K562 (cell line): ENCODE data around the gene DHRS3. TPM values are rescaled to one million over a fixed set of nuclear protein-coding genes. Genes with fewer than 3 reads are reported as not detected.

Experiments
- ATAC-seq: fragments of 200-7000 bp; cut with Tn5 transposase; 3 replicates; pipeline ENCODE4 v1.9.1; 2020; ENCODE audit warnings: moderate library complexity
- BruUV-seq: library from RNA; stranded (reverse); fragments of 400-500 nt; replicated peaks from 2 replicates; lab custom pipeline; 2021; lab: Mats Ljungman, UMichigan
- CTCF ChIA-PET: fragments of 300-600 bp; formaldehyde crosslinking; extraction: SDS; loops from one replicate; lab custom pipeline; 2021; ENCODE audit warnings: low intra/inter-chr PET ratio; lab: Yijun Ruan, JAX
- POLR2A ChIA-PET: fragments of 300-600, 350-650 bp; sonication (Branson Sonifier 250); formaldehyde crosslinking; extraction: SDS; loops from one replicate; lab custom pipeline; 2021; ENCODE audit warnings: antibody characterized with exemption, inconsistent platforms; lab: Yijun Ruan, JAX
- DNase-seq, 4 experiments: peaks; one replicate each; pipeline versions ENCODE4 v3.0.0 to v3.0.0-alpha.2; 2011 to 2018; ENCODE audit warnings: low spot score in 3 of 4, mixed read lengths in 3 of 4; ENCODE audit errors: extremely low read depth in 1 of 4
- FAIRE-seq: peaks from 2 replicates; lab custom pipeline; 2011; peaks lifted over from hg19 to GRCh38; lab: Jason Lieb, UNC
- H2AFZ ChIP-seq: 2 replicates; pipeline ENCODE4 v1.6.0; 2011; ENCODE audit warnings: low read depth, low read length, control low read depth, inconsistent platforms
- H3K27ac ChIP-seq: fragments of 200-600 bp; 3 replicates; pipeline ENCODE4 v1.8.0; 2011; ENCODE audit warnings: low read depth, mild to moderate bottlenecking, control low read depth, inconsistent platforms, low read length, moderate library complexity, mixed read lengths; ENCODE audit errors: extremely low read depth
- H3K27me3 ChIP-seq, 2 experiments: fragments of 300-600 bp in 1 of 2; 2 replicates in 1 of 2; 3 replicates in 1 of 2; pipeline versions ENCODE4 v1.6.0 to v1.8.0; 2011; ENCODE audit warnings: inconsistent platforms in 2 of 2, low read length in 2 of 2, mild to moderate bottlenecking in 1 of 2, mixed read lengths in 1 of 2, moderate library complexity in 1 of 2; ENCODE audit not compliant: control insufficient read depth in 2 of 2, insufficient read depth in 2 of 2
- H3K36me3 ChIP-seq: fragments of 300-600 bp; 3 replicates; pipeline ENCODE4 v1.8.0; 2011; ENCODE audit warnings: mild to moderate bottlenecking, low read length, inconsistent platforms; ENCODE audit not compliant: control insufficient read depth, insufficient read depth
- H3K4me1 ChIP-seq, 2 experiments: fragments of 200-600 bp in 1 of 2; replicated peaks in 1 of 2; 2 replicates in 1 of 2; 3 replicates in 1 of 2; pipeline versions ENCODE4 v1.5.1 to v1.8.0; 2011; ENCODE audit warnings: inconsistent platforms in 2 of 2, low read length in 2 of 2, mild to moderate bottlenecking in 1 of 2, mixed read lengths in 1 of 2, moderate library complexity in 1 of 2; ENCODE audit not compliant: control insufficient read depth in 2 of 2, insufficient read depth in 2 of 2
- H3K4me2 ChIP-seq: 2 replicates; pipeline ENCODE4 v1.6.1; 2011; ENCODE audit warnings: low read length, control low read depth, inconsistent platforms, mixed read lengths; ENCODE audit not compliant: insufficient read depth
- H3K4me3 ChIP-seq: fragments of 200-600 bp; sonication (generic), shearing (Covaris generic); 2 replicates; pipeline ENCODE4 v1.5.1; 2016; ENCODE audit warnings: control low read depth, inconsistent platforms
- H3K79me2 ChIP-seq: fragments of 200-600 bp; 3 replicates; pipeline ENCODE4 v1.8.0; 2011; ENCODE audit warnings: low read length, inconsistent platforms; ENCODE audit not compliant: control insufficient read depth, insufficient read depth
- H3K9ac ChIP-seq, 2 experiments: 2 replicates each; pipeline versions ENCODE4 v1.6.0 to v1.6.1; 2011; ENCODE audit warnings: low read depth in 2 of 2, low read length in 2 of 2, control low read depth in 1 of 2, inconsistent platforms in 1 of 2, mild to moderate bottlenecking in 1 of 2, mixed read lengths in 1 of 2; ENCODE audit not compliant: insufficient read depth in 1 of 2
- H3K9me1 ChIP-seq: one replicate; pipeline ENCODE4 v1.6.0; 2011; ENCODE audit warnings: inconsistent platforms, mild to moderate bottlenecking, low read length, moderate library complexity; ENCODE audit not compliant: control insufficient read depth, insufficient read depth
- H3K9me3 ChIP-seq: replicated peaks from 2 replicates; pipeline ENCODE4 v1.5.1; 2011; ENCODE audit warnings: low read depth, low read length, inconsistent platforms; ENCODE audit not compliant: control insufficient read depth, insufficient read depth
- H4K20me1 ChIP-seq: replicated peaks from 2 replicates; pipeline ENCODE4 v1.6.1; 2011; ENCODE audit warnings: low read length, inconsistent platforms, mixed read lengths; ENCODE audit not compliant: control insufficient read depth, insufficient read depth
- BMI1 ChIP-seq: fragments of 150-350 bp; IDR thresholded peaks from 2 replicates; pipeline ENCODE4 v1.6.1; 2014; ENCODE audit warnings: low read length
- CREB3 ChIP-seq: fragments of 450-650 bp; conservative IDR thresholded peaks from 2 replicates; pipeline ENCODE4 v1.6.1; 2016; ENCODE audit warnings: missing genetic modification characterization, low read depth, mild to moderate bottlenecking, missing compliant biosample characterization, moderate library complexity
- DIDO1 ChIP-seq: fragments of 450-650 bp; IDR thresholded peaks from 2 replicates; pipeline ENCODE4 v1.6.1; 2016; ENCODE audit warnings: low read depth, missing biosample characterization, missing genetic modification characterization
- DNMT1 ChIP-seq: fragments of 450-650 bp; IDR thresholded peaks from 2 replicates; pipeline ENCODE4 v1.6.1; 2016; ENCODE audit warnings: antibody characterized with exemption, mild to moderate bottlenecking
- RBM22 ChIP-seq: fragments of 200-400 bp; formaldehyde crosslinking; IDR thresholded peaks from 2 replicates; pipeline ENCODE4 v1.6.1; 2018; ENCODE audit warnings: low read length, low read depth; ENCODE audit not compliant: poor library complexity, severe bottlenecking
- SREBF1 ChIP-seq: fragments of 150-350 bp; IDR thresholded peaks from 2 replicates; pipeline ENCODE4 v1.6.1; 2014; ENCODE audit warnings: antibody characterized with exemption, low read depth, low read length, borderline replicate concordance
- WGBS: fragments of 100-300 bp; shearing (Covaris generic); methylation state at CpG from one replicate; pipeline ENCODE4 v1.1.6; 2016; ENCODE audit warnings: low coverage, mixed read lengths; ENCODE audit not compliant: insufficient coverage; ENCODE audit errors: missing lambda C conversion rate; 5-methylcytosine and 5-hydroxymethylcytosine counted together
- in situ Hi-C: fragments of 300-500 bp; cut with MboI; formaldehyde crosslinking; loops from 4 replicates; pipeline ENCODE4 v1.15.0; 2018; ENCODE audit warnings: inconsistent platforms, mixed read lengths
- intact Hi-C: fragments of 100-400 bp; cut with micrococcal nuclease; formaldehyde crosslinking; loops from 2 replicates; pipeline ENCODE4 v1.14.2; 2022
- polyA plus RNA-seq, 8 experiments: library from polyadenylated mRNA; depleted of rRNA in 4 of 8; stranded (reverse) in 5 of 8; unstranded in 3 of 8; fragments of >200 nt; fragmentation: Nextera tagmentation in 2 of 8; fragmentation: Illumina TruSeq in 1 of 8; extraction: Ambion mirVana in 2 of 8; extraction: Trizol in 1 of 8; gene quantifications; 2 replicates each; pipeline versions ENCODE4 v1.2.1 to v1.2.3, GENCODE V29; 2011 to 2014; ENCODE audit warnings: inconsistent platforms in 1 of 8, missing spikeins in 1 of 8
- total RNA-seq, 7 experiments: library from RNA; depleted of rRNA in 6 of 7; stranded (reverse); fragments of >200 nt in 6 of 7; fragmentation: Illumina TruSeq in 2 of 7; extraction: Trizol in 2 of 7; gene quantifications; 2 replicates each; pipeline versions ENCODE4 v1.2.1 to v1.2.3, GENCODE V29; 2011 to 2021; ENCODE audit warnings: low replicate concordance in 1 of 7
- TF ChIP-seq, protein P1 (sequence below): sonication (generic); formaldehyde crosslinking; IDR thresholded peaks from 2 replicates; pipeline ENCODE4 v1.8.0; 2022; ENCODE audit warnings: missing genetic modification reagents, mild to moderate bottlenecking, moderate library complexity, borderline replicate concordance

DHRS3 gene
- total and polyA plus RNA-seq, 9 of the 15 experiments (the other 6 are each of a cell fraction or from before 2014, with no cell fraction given) = 21.0 to 116 (median 58.7) TPM

DNA sequence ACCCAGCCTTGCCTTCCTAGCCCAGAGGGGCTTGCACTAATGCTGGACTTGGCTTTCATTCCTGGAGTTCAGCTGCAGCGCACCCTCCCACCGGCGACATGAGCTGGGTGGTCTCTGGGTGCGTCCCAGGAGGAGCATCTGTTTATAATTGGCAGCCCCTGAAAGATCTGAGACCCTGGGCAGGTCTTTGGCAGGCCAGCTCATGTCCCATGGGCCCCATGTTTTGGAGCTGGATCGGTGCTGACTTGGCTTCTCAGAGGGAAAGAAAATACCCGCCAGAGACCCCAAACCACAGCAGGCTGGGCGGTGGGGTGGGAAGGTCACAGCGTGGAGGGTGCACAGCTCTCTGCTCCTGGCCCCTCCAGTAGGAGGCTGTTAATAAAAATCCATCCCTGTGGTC lies 29.3 kb downstream of the DHRS3 start:
- no peak overlapping the region for H3K27ac ChIP-seq
- H3K36me3 ChIP-seq = peaks cover 72% of the 10 kb centered on the region; the same call in 2 of the 3 replicates
- no peaks in the 10 kb centered on the region for H3K9me3 ChIP-seq
- ChIA-PET CTCF (no interaction called here), POLR2A (interaction anchor here (0.7 to 3.3 kb wide), 3 partner anchors 11 to 68 kb away, joined by 3 to 15 read pairs (median 4); no protein-coding TSS in a partner anchor)
- no peak overlapping the region for H2AFZ ChIP-seq
- no peaks in the 10 kb centered on the region for H3K9me1 ChIP-seq
- no peak overlapping the region; a peak in 1 of 4 replicates for H3K9ac ChIP-seq
- ATAC-seq (no peak), DNase-seq (no peak), FAIRE-seq (no peak)
- no peak overlapping the region for H3K4me3 ChIP-seq
- BruUV-seq = no TSS peak
- H3K4me1 ChIP-seq = peaks cover 6 to 16% of the 10 kb centered on the region in 2 experiments; a peak in 4 of 5 replicates
- H3K27me3 ChIP-seq = no peaks in the 10 kb centered on the region
- intact Hi-C loops (no loop called here), in situ Hi-C loops (no loop called here)
- H3K79me2 ChIP-seq = peaks cover 86% of the 10 kb centered on the region
- no peaks in the 10 kb centered on the region; the same call in 1 of the 2 replicates for H4K20me1 ChIP-seq
- TF ChIP-seq DIDO1 (tag) = no peak
- TF ChIP-seq CREB3 (tag) = no peak
- TF ChIP-seq, protein P1, sequence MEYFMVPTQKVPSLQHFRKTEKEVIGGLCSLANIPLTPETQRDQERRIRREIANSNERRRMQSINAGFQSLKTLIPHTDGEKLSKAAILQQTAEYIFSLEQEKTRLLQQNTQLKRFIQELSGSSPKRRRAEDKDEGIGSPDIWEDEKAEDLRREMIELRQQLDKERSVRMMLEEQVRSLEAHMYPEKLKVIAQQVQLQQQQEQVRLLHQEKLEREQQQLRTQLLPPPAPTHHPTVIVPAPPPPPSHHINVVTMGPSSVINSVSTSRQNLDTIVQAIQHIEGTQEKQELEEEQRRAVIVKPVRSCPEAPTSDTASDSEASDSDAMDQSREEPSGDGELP = no peak
- no peak for TF ChIP-seq BMI1
- TF ChIP-seq RBM22 = no peak
- TF ChIP-seq SREBF1 = no peak
- TF ChIP-seq DNMT1 = no peak
- WGBS = 91% methylated on average over 8 of the region's 8 CpGs
- no peak overlapping the region for H3K4me2 ChIP-seq
